Measurements from ENCODE around the gene FCRL2.

Gene FCRL2

GRCh38 chr1:157696966-157697628 is 79.8 kb downstream of the FCRL2 start:
- Mint-ChIP-seq H3K4me3 (no peak overlapping the region), H3K36me3 (ENCODE audit: low read depth) (no peaks in the 10 kb centered on the region), H3K4me1 (no peaks in the 10 kb centered on the region), H3K27me3 (ENCODE audit: low read depth) (peaks cover 13% of the 10 kb centered on the region), H3K9me3 (no peaks in the 10 kb centered on the region), H3K27ac (no peak overlapping the region)
- TF ChIP-seq CTCF (IDR thresholded peaks at IDR 0.05; ENCODE audit: unreplicated experiment in 3 of 3) = no peak

All from nephron (organoid).